Ureter (tissue), 1 donor: ENCODE data around the gene ARHGAP11B.
A peak's percentile ranks its signal among the peaks of the same experiment; 100 is the strongest.
"Not testable (repeated sequence)": the region's sequence is repeated elsewhere in the genome, so short reads cannot be mapped to it uniquely, and the experiment has no call there.

ENCODE experiments used
- DNase-seq: peaks from one replicate; pipeline ENCODE4 v3.0.0-alpha.2; 2020; ENCODE audit warnings: low spot score
- donor health status: DM: yes; HTN: yes; CAD: no.

ARHGAP11B gene

DNA sequence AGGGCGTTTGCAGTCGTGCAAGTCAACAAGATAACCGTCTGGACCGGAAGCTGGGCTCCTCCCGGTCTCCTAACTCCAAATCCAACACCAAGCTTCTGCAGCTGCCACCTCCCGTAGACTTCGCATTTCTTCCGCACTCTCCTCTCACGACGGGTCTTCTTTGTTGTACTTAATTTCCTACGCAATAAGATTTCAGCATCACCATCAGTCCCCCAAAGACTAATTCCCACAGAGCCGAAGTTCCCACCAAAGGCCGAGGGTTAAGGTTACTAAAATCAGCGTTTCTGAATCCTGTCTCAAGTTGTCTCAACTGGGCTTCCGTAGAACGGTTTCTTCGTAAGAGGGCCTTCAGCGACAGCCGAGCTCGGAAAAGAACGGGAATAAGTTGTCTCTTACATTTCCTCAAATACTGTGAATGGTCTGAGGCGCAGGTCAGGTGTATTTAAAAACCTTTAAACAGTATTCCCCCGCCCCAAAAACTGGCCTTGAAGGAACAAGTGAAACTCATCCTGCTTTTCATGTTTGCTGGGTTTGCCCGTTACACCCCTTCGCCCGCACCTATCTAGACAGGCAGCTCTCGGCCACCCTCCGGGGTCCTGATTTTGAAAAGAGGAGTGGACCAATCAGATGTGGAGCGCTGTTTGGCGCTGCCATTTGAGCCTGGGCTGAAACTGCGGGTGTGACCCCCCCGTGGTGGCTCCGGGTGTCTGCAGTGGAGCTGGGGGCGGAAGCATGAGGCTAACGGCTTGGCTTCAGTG is at the start of gene ARHGAP11B:
ARHGAP11B (plus strand) TSS at position 693 of the 758 bp plus-strand sequence.
- peak; percentile 94 for DNase-seq

GRCh38 chr15:30579394-30579970 is 46.4 kb upstream of the ARHGAP11B start:
- DNase-seq = not testable (repeated sequence)

DNA sequence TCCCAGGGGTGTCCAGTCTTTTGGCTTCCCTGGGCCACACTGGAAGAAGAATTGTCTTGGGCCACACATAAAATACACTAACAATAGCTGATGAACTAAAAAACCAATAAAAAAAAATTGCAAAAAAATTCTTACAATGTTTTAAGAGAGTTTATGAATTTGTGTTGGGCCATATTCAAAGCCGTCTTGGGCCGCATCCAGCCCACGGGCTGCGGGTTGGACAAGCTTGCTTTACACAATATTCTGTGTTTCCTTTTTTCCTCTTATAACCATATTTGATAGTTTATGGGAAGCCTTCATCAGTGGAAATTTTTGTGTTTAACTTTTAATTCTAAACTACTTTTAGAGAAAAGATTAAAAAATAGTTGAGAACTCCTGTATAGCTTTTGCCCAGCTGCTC is 45.2 kb upstream of the ARHGAP11B start:
- not testable (repeated sequence) for DNase-seq

DNA sequence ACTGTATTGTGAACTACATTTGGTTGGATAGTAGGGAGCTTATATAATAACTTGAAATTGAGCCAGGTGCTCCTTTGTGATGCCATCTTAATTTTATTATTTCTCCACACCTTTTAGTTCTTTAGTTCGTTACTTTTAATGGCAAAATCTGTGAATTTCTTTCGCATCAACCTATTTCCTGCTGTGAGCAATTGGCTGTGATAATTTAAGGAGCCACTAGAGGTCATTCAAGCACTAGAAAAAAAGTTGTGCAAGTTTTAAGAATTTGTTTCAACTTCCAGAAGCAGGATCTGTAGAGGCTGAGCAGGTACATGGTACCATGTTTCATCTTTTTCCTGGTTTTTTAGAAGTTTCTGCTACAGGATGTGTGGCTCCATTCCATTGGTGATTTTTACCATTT is 27.0 kb upstream of the ARHGAP11B start:
- DNase-seq = not testable (repeated sequence)

DNA sequence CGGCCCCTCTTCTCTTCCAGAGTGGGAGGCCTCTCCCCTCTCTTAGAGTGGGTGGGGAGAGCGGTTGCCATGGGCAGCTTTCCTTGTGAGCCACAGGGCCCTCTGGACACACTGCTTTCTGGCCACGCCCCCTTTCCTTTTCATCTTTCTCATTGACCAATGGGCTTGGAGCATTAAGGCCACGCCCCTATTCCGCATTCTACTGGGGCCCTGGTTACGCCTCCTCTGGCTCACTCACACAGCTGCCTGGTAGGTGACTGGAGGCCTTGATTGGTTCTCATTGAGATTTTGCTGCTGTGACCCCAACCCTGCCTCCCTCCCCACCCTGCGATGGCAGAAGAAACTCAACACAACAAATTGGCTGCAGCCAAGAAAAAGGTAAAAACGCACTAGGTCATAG is 22.1 kb upstream of the ARHGAP11B start, which contains the start of gene GOLGA8H:
GOLGA8H (plus strand) TSS at position 233 of the 400 bp plus-strand sequence; CDS start at position 331, 98 bp downstream.
- not testable (repeated sequence) for DNase-seq

GRCh38 chr15:30612271-30612670 is 13.7 kb upstream of the ARHGAP11B start:
- not testable (repeated sequence) for DNase-seq

DNA sequence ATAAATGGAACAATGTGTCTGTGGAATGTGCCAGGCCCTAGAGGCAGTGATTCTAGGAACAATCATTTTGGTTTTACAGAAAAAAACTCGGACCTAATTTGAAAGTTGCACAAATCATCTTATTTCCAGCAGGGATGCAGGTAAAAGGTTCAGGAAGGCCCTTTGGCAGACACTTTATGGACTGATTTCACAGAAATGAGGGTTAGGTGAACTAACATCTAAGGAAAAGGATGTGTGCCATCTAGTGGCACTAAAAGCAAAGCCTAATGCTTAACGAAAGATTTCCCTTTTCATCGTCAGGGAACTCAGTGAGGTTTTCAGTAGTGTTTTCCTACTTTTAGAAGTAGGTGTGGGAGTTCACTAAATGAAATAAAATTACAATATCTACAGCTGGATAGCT is 4.6 kb upstream of the ARHGAP11B start:
- DNase-seq = not testable (repeated sequence)

GRCh38 chr15:30626194-30626565 is 252 bp downstream of the ARHGAP11B start:
- DNase-seq = not testable (repeated sequence)

DNA sequence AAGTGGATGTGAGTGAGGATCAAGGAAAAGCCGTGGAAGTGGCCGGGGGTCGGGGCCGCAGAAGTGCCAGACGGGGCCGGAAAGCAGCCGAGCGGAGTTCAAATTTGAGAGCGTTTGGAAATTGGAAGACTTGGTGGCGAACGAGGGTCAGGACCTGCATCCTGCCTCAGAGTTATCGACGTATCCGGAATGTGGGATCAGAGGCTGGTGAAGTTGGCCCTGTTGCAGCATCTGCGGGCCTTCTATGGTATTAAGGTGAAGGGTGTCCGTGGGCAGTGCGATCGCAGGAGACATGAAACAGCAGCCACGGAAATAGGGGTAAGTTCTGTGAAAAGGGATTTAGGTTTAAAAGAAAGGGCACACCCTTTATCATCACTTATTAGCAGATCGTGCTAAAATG is 704 bp downstream of the ARHGAP11B start:
- DNase-seq = not testable (repeated sequence)

- DNase-seq = no peak
Observed at GRCh38 chr15:30650012-30650929, 24.3 kb downstream of the ARHGAP11B start.

- not testable (repeated sequence) for DNase-seq
Observed at GRCh38 chr15:30661154-30661553, 35.2 kb downstream of the ARHGAP11B start.

GRCh38 chr15:30669621-30670020 is 43.7 kb downstream of the ARHGAP11B start:
- not testable (repeated sequence) for DNase-seq

- DNase-seq = no peak
Observed at GRCh38 chr15:30670056-30670455, 44.1 kb downstream of the ARHGAP11B start.

- DNase-seq = no peak
Observed at GRCh38 chr15:30671309-30671708, 45.4 kb downstream of the ARHGAP11B start.

GRCh38 chr15:30675126-30675525 is 49.2 kb downstream of the ARHGAP11B start:
- no peak for DNase-seq

- not testable (repeated sequence) for DNase-seq
Observed at GRCh38 chr15:30675891-30676290, 50.0 kb downstream of the ARHGAP11B start.

- DNase-seq = not testable (repeated sequence)
Observed at GRCh38 chr15:30680997-30681396, 55.1 kb downstream of the ARHGAP11B start.

DNA sequence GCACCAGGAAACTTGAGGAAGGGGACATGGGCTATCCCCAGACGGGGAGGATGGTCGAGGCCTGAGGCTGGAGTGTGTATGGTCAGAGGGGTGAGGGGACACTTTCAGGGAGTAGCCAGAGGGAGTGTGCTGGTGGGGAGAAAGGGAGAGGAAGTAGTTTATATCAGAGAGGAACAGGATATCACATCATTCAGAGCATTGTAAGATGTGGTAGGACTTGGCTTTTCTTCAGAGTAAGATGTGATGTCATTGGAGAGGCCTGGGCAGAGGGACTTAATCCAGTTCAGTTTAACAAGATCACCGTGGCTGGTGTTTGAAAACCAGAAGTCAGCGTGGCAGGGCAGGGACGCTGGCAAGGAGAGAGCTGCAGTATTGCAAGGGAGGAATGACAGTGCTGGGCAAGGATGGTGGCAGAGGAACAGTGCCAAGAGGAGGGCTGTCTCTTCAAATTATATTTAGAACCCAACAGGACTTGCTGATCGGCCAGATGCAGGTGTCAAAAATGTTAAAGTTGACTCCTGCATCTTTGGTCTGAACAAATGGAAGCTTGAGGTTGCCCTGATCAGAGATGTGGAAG is 59.9 kb downstream of the ARHGAP11B start:
- not testable (repeated sequence) for DNase-seq

DNA sequence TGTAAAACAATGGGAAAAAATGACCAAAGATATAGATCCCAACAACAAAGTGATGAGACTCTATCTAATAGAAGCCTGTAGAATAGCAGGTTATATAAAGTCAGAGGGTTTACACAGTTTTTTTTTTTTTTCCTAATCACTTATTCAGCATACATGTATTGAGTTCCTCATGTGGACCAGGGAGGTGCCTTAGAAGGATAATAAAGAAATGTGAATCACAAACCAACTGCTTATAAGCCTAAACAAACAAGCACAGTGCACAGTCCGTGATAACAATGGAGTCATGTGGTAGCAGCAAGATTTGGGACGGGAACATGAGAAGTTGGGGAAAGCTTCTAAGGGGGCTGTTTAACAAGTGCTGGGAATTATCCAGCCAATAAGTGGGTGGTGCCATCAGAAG is 60.7 kb downstream of the ARHGAP11B start:
- not testable (repeated sequence) for DNase-seq
